ENCODE results near the gene KPNA1. TPM values are rescaled to one million over a fixed set of nuclear protein-coding genes. Genes with fewer than 3 reads are reported as not detected.

KPNA1 gene
- total RNA-seq, 2 donors from 2014 or later, result 90.5 to 93.4 TPM

DNA sequence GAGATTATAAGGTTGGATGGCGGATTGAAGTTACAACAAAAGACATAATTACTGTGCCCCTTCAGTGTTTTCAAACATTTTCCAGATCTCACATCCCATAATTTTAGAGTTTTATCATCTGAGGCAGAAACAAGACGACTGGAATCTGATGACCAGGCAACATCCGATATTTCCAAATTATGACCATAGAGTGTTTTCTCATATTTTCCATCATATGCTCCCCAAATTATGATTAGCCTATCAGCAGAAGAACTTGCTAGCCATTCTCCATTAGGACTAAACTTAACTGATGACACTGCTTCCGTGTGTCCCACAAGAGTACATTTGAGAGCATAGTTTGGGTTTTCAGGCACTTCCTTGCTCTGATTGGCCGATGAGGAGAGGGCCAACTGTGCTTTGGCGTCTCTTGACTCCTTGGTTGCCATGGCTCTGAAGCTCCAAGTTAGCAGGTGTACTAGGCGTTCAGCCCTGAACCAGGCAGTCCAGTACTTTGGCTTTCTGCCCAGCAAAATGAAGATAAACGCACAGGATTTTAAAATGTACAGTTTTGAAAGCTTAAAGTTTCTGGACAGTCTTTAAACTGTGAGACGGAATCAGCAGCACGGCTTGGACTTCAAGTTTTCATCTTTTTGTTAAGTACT, 99.5 kb downstream of the KPNA1 start:
- TF ChIP-seq, protein P1, sequence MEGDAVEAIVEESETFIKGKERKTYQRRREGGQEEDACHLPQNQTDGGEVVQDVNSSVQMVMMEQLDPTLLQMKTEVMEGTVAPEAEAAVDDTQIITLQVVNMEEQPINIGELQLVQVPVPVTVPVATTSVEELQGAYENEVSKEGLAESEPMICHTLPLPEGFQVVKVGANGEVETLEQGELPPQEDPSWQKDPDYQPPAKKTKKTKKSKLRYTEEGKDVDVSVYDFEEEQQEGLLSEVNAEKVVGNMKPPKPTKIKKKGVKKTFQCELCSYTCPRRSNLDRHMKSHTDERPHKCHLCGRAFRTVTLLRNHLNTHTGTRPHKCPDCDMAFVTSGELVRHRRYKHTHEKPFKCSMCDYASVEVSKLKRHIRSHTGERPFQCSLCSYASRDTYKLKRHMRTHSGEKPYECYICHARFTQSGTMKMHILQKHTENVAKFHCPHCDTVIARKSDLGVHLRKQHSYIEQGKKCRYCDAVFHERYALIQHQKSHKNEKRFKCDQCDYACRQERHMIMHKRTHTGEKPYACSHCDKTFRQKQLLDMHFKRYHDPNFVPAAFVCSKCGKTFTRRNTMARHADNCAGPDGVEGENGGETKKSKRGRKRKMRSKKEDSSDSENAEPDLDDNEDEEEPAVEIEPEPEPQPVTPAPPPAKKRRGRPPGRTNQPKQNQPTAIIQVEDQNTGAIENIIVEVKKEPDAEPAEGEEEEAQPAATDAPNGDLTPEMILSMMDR (conservative IDR thresholded peaks at IDR 0.05), result no peak
- Histone ChIP-seq H3K36me3 (ENCODE audit: control insufficient read depth, insufficient read depth, low read length) (peaks cover 21% of the 10 kb centered on the region), H3K4me3 (ENCODE audit: low read length) (peak overlapping the region; percentile 95), H3K4me1 (ENCODE audit: control insufficient read depth, insufficient read depth, low read length) (no peaks in the 10 kb centered on the region), H3K27ac (ENCODE audit: low read depth, low read length) (no peak overlapping the region), H3K9me3 (ENCODE audit: control insufficient read depth, low read length) (no peaks in the 10 kb centered on the region), H3K27me3 (ENCODE audit: control insufficient read depth, insufficient read depth, low read length, poor library complexity, severe bottlenecking) (no peaks in the 10 kb centered on the region), H3K9ac (ENCODE audit: extremely low read depth, low read length, poor library complexity, severe bottlenecking) (peak overlapping the region; percentile 94)
- Mint-ChIP-seq H3K36me3 (ENCODE audit: low read depth) (peaks cover 1% of the 10 kb centered on the region), H3K4me1 (peaks cover 14% of the 10 kb centered on the region), H3K4me3 (peak overlapping the region; percentile 95), H3K9me3 (no peaks in the 10 kb centered on the region), H3K27ac (peak overlapping the region; percentile 100), H3K27me3 (ENCODE audit: insufficient read depth) (peaks cover 2% of the 10 kb centered on the region)
- 29 to 31% methylated on average over 10 of the region's 10 CpGs for WGBS, 2 experiments (ENCODE audit: insufficient coverage in 1 of 2, insufficient read length in 1 of 2)
- DNase-seq, result peak; percentile 77

DNA sequence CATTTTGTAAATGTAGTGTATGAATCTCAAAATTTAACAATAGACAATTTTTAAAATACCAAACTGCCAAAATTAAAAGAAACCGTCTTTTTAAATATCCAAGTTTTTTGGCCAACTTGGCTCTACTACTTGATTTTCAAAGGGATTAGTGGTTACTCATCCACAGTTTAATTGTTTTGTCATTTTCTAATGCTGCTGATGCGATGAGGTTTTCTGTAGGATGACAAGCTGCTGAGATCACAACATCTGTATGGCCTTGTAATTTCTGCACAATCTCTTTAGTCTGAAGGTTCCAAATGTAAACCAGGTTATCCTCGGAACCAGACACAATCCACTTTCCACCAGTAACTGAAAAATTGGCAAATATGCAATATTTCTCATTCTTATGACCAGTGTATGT, 100.3 kb downstream of the KPNA1 start:
- H3K36me3 ChIP-seq (ENCODE audit: control insufficient read depth, insufficient read depth, low read length), result peaks cover 27% of the 10 kb centered on the region
- no peak overlapping the region for H3K9ac ChIP-seq (ENCODE audit: extremely low read depth, low read length, poor library complexity, severe bottlenecking)
- H3K4me1 ChIP-seq (ENCODE audit: control insufficient read depth, insufficient read depth, low read length), result no peaks in the 10 kb centered on the region
- no peak overlapping the region for H3K27ac ChIP-seq (ENCODE audit: low read depth, low read length)
- Mint-ChIP-seq H3K36me3 (ENCODE audit: low read depth) (peaks cover 1% of the 10 kb centered on the region), H3K27ac (no peak overlapping the region), H3K27me3 (ENCODE audit: insufficient read depth) (peaks cover 2% of the 10 kb centered on the region), H3K4me1 (peaks cover 14% of the 10 kb centered on the region), H3K4me3 (peak overlapping the region; percentile 95), H3K9me3 (no peaks in the 10 kb centered on the region)
- TF ChIP-seq, protein P1 (conservative IDR thresholded peaks at IDR 0.05), result no peak
- no peak for DNase-seq
- H3K4me3 ChIP-seq (ENCODE audit: low read length), result peak overlapping the region; percentile 95
- 97 to 98% methylated on average over 3 of the region's 3 CpGs for WGBS, 2 experiments (ENCODE audit: insufficient coverage in 1 of 2, insufficient read length in 1 of 2)
- no peaks in the 10 kb centered on the region for H3K9me3 ChIP-seq (ENCODE audit: control insufficient read depth, low read length)
- no peaks in the 10 kb centered on the region for H3K27me3 ChIP-seq (ENCODE audit: control insufficient read depth, insufficient read depth, low read length, poor library complexity, severe bottlenecking)

DNA sequence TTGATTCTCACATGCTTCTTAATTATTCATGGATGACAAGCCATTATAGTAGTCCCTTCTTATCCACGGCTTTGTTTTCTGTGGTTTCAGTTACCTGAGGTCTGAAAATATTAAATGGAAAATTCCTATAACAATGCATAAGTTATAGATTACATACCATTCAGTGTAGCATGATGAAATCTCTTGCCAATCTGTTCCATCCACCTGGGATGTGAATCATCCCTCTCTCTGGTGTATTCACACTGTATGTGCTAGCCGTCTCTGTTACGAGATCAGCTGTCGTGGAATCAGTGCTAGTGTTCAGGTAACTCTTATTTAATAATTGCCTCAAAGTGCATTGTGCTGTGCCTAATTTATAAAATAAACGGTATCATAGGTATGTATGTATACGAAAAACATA, 104.1 kb downstream of the KPNA1 start:
- peaks cover 4% of the 10 kb centered on the region for H3K36me3 Mint-ChIP-seq (ENCODE audit: low read depth)

More for the DNA sequence above, 104.1 kb downstream of the KPNA1 start:
- Histone ChIP-seq H3K36me3 (ENCODE audit: control insufficient read depth, insufficient read depth, low read length) (peaks cover 47% of the 10 kb centered on the region), H3K27me3 (ENCODE audit: control insufficient read depth, insufficient read depth, low read length, poor library complexity, severe bottlenecking) (no peaks in the 10 kb centered on the region), H3K9ac (ENCODE audit: extremely low read depth, low read length, poor library complexity, severe bottlenecking) (no peak overlapping the region), H3K4me1 (ENCODE audit: control insufficient read depth, insufficient read depth, low read length) (no peaks in the 10 kb centered on the region), H3K9me3 (ENCODE audit: control insufficient read depth, low read length) (no peaks in the 10 kb centered on the region), H3K4me3 (ENCODE audit: low read length) (no peak overlapping the region), H3K27ac (ENCODE audit: low read depth, low read length) (no peak overlapping the region)
- no peak for DNase-seq
- TF ChIP-seq, protein P1 (conservative IDR thresholded peaks at IDR 0.05), result no peak
- no peak overlapping the region for H3K27ac Mint-ChIP-seq
- H3K4me3 Mint-ChIP-seq, result no peak overlapping the region
- peaks cover 8% of the 10 kb centered on the region for H3K4me1 Mint-ChIP-seq
- H3K9me3 Mint-ChIP-seq, result no peaks in the 10 kb centered on the region
- no peaks in the 10 kb centered on the region for H3K27me3 Mint-ChIP-seq (ENCODE audit: insufficient read depth)
- 95 to 96% methylated on average over 5 to 6 of the region's 6 CpGs for WGBS, 2 experiments (ENCODE audit: insufficient coverage in 1 of 2, insufficient read length in 1 of 2)
